HUES6 (cell line): ENCODE results near the gene YLPM1.
"Not testable (repeated sequence)": the region's sequence is repeated elsewhere in the genome, so short reads cannot be mapped to it uniquely, and the experiment has no call there.

Experiments
- H3K27ac ChIP-seq: 2 replicates; pipeline ENCODE4 v1.7.0; 2013; ENCODE audit warnings: low read depth, mild to moderate bottlenecking, low read length, inconsistent platforms
- H3K27me3 ChIP-seq: 2 replicates; pipeline ENCODE4 v1.6.1; 2013; ENCODE audit warnings: low read length; ENCODE audit not compliant: control insufficient read depth, insufficient read depth
- H3K36me3 ChIP-seq: 2 replicates; pipeline ENCODE4 v1.6.1; 2013; ENCODE audit warnings: low read length; ENCODE audit not compliant: control insufficient read depth, insufficient read depth
- H3K4me1 ChIP-seq: 2 replicates; pipeline ENCODE4 v1.6.1; 2013; ENCODE audit warnings: low read length; ENCODE audit not compliant: control insufficient read depth, insufficient read depth
- H3K4me3 ChIP-seq: 2 replicates; pipeline ENCODE4 v1.5.1; 2013; ENCODE audit warnings: low read depth, low read length
- H3K9ac ChIP-seq: one replicate; pipeline ENCODE4 v1.6.1; 2013; ENCODE audit warnings: mild to moderate bottlenecking, low read length
- H3K9me3 ChIP-seq: 2 replicates; pipeline ENCODE4 v1.6.1; 2013; ENCODE audit warnings: low read depth, low read length; ENCODE audit not compliant: control insufficient read depth, insufficient read depth

Gene YLPM1

GRCh38 chr14:74754899-74755298 is 8.2 kb upstream of the YLPM1 start:
- Histone ChIP-seq H3K9me3 (0 out of 2 replicates have a peak, but pooled peaks cover 2% of the 10 kb centered on the region), H3K27ac (no peak overlapping the region), H3K9ac (no peak overlapping the region), H3K4me3 (no peak overlapping the region), H3K27me3 (no peaks in the 10 kb centered on the region), H3K4me1 (no peaks in the 10 kb centered on the region), H3K36me3 (no peaks in the 10 kb centered on the region)

GRCh38 chr14:74756326-74756725 is 6.8 kb upstream of the YLPM1 start:
- H3K36me3 ChIP-seq = no peaks in the 10 kb centered on the region
- H3K27me3 ChIP-seq = no peaks in the 10 kb centered on the region; the same call in 1 of the 2 replicates
- H3K9ac ChIP-seq = no peak overlapping the region
- no peak overlapping the region for H3K4me3 ChIP-seq
- 0 out of 2 replicates have a peak, but pooled peaks cover 2% of the 10 kb centered on the region for H3K9me3 ChIP-seq
- H3K4me1 ChIP-seq = no peaks in the 10 kb centered on the region
- H3K27ac ChIP-seq = no peak overlapping the region

GRCh38 chr14:74758505-74758904 is 4.6 kb upstream of the YLPM1 start:
- not testable (repeated sequence) for H3K9me3 ChIP-seq

GRCh38 chr14:74763803-74764531 is 851 bp downstream of the YLPM1 start:
- Histone ChIP-seq H3K27me3 (no peaks in the 10 kb centered on the region; the same call in 1 of the 2 replicates), H3K9ac (peak overlapping the region; percentile 85), H3K9me3 (no peaks in the 10 kb centered on the region), H3K27ac (peak overlapping the region; percentile 73), H3K4me3 (peak overlapping the region; percentile 69), H3K36me3 (no peaks in the 10 kb centered on the region; the same call in 1 of the 2 replicates), H3K4me1 (no peaks in the 10 kb centered on the region; the same call in 1 of the 2 replicates)

More at GRCh38 chr14:74758505-74758904, 4.6 kb upstream of the YLPM1 start:
- not testable (repeated sequence) for H3K9ac ChIP-seq, H3K4me1 ChIP-seq, H3K36me3 ChIP-seq, H3K4me3 ChIP-seq, H3K27me3 ChIP-seq, H3K27ac ChIP-seq

GRCh38 chr14:74765721-74766120 is 2.6 kb downstream of the YLPM1 start:
- Histone ChIP-seq H3K4me3 (peak overlapping the region; percentile 69), H3K4me1 (no peaks in the 10 kb centered on the region; the same call in 1 of the 2 replicates), H3K27ac (no peak overlapping the region), H3K27me3 (no peaks in the 10 kb centered on the region), H3K9me3 (no peaks in the 10 kb centered on the region), H3K9ac (no peak overlapping the region), H3K36me3 (no peaks in the 10 kb centered on the region; the same call in 1 of the 2 replicates)

- Histone ChIP-seq H3K4me1 (no peaks in the 10 kb centered on the region), H3K4me3 (no peak overlapping the region), H3K27ac (no peak overlapping the region), H3K27me3 (no peaks in the 10 kb centered on the region), H3K9ac (no peak overlapping the region), H3K36me3 (peaks cover 20% of the 10 kb centered on the region), H3K9me3 (no peaks in the 10 kb centered on the region)
Measured at GRCh38 chr14:74771399-74771798, 8.3 kb downstream of the YLPM1 start.

- H3K27ac ChIP-seq = no peak overlapping the region
- H3K4me3 ChIP-seq = no peak overlapping the region
- H3K36me3 ChIP-seq = peaks cover 80% of the 10 kb centered on the region
- no peak overlapping the region for H3K9ac ChIP-seq
- no peaks in the 10 kb centered on the region; the same call in 1 of the 2 replicates for H3K9me3 ChIP-seq
- H3K27me3 ChIP-seq = no peaks in the 10 kb centered on the region
- H3K4me1 ChIP-seq = no peaks in the 10 kb centered on the region; the same call in 1 of the 2 replicates
Measured at GRCh38 chr14:74784634-74785033, 21.5 kb downstream of the YLPM1 start.

- H3K27ac ChIP-seq = no peak overlapping the region
- H3K9ac ChIP-seq = no peak overlapping the region
- no peaks in the 10 kb centered on the region; the same call in 1 of the 2 replicates for H3K4me1 ChIP-seq
- H3K36me3 ChIP-seq = peaks cover 75% of the 10 kb centered on the region
- H3K9me3 ChIP-seq = no peaks in the 10 kb centered on the region; the same call in 1 of the 2 replicates
- H3K4me3 ChIP-seq = no peak overlapping the region
- no peaks in the 10 kb centered on the region for H3K27me3 ChIP-seq
Measured at GRCh38 chr14:74785056-74785613, 22.0 kb downstream of the YLPM1 start.

GRCh38 chr14:74786796-74787315 is 23.7 kb downstream of the YLPM1 start:
- no peak overlapping the region for H3K4me3 ChIP-seq
- H3K9me3 ChIP-seq = no peaks in the 10 kb centered on the region; the same call in 1 of the 2 replicates
- no peak overlapping the region for H3K27ac ChIP-seq
- no peaks in the 10 kb centered on the region for H3K27me3 ChIP-seq
- peaks cover 58% of the 10 kb centered on the region for H3K36me3 ChIP-seq
- H3K4me1 ChIP-seq = no peaks in the 10 kb centered on the region; the same call in 1 of the 2 replicates
- no peak overlapping the region for H3K9ac ChIP-seq

- no peaks in the 10 kb centered on the region for H3K27me3 ChIP-seq
- H3K9me3 ChIP-seq = no peaks in the 10 kb centered on the region; the same call in 1 of the 2 replicates
- peaks cover 25% of the 10 kb centered on the region for H3K36me3 ChIP-seq
- peaks cover 17% of the 10 kb centered on the region for H3K4me1 ChIP-seq
- no peak overlapping the region for H3K4me3 ChIP-seq
- H3K9ac ChIP-seq = no peak overlapping the region
- 0 out of 2 replicates have a peak overlapping the region, but pooled peaks have one; percentile 5 for H3K27ac ChIP-seq
Measured at GRCh38 chr14:74792249-74793039, 29.3 kb downstream of the YLPM1 start.
